H1 (cell line): ENCODE measurements around the gene NMNAT3. TPM values are rescaled to one million over a fixed set of nuclear protein-coding genes. Genes with fewer than 3 reads are reported as not detected.

Experiments
- CTCF ChIA-PET: fragments of 300-600 bp; sonication (Branson Sonifier 250); formaldehyde crosslinking; loops from one replicate; lab custom pipeline; 2021; ENCODE audit not compliant: partially characterized antibody; lab: Charles Lee
- POLR2A ChIA-PET: fragments of 300-600 bp; sonication (Branson Sonifier 250); formaldehyde crosslinking; loops from one replicate; lab custom pipeline; 2021; ENCODE audit warnings: inconsistent platforms; ENCODE audit not compliant: partially characterized antibody; lab: Charles Lee
- DNase-seq, 2 experiments: peaks; one replicate each; pipeline versions ENCODE4 v3.0.0 to v3.0.0-alpha.2; 2010 to 2022; ENCODE audit warnings: low spot score in 2 of 2, low read depth in 1 of 2, mixed read lengths in 1 of 2
- FAIRE-seq: peaks from 2 replicates; lab custom pipeline; 2011; peaks lifted over from hg19 to GRCh38; lab: Jason Lieb, UNC
- H2AFZ ChIP-seq: 2 replicates; pipeline ENCODE4 v1.8.1; 2012; ENCODE audit warnings: low read length, inconsistent platforms
- H2AK5ac ChIP-seq: 2 replicates; pipeline ENCODE4 v1.6.1; 2013; ENCODE audit warnings: low read depth, low read length
- H2BK120ac ChIP-seq: replicated peaks from 2 replicates; pipeline ENCODE3; 2013; ENCODE audit warnings: low read depth, low read length, inconsistent platforms
- H2BK12ac ChIP-seq: 2 replicates; pipeline ENCODE4 v1.6.1; 2013; ENCODE audit warnings: low read depth, low read length
- H2BK15ac ChIP-seq: 2 replicates; pipeline ENCODE4 v1.6.1; 2013; ENCODE audit warnings: low read length
- H2BK20ac ChIP-seq: 2 replicates; pipeline ENCODE4 v1.6.1; 2013; ENCODE audit warnings: low read length
- H2BK5ac ChIP-seq: 2 replicates; pipeline ENCODE4 v1.6.1; 2013; ENCODE audit warnings: low read depth, low read length
- H3K14ac ChIP-seq: 2 replicates; pipeline ENCODE4 v1.6.1; 2013; ENCODE audit warnings: inconsistent platforms; ENCODE audit not compliant: insufficient read length
- H3K18ac ChIP-seq: 2 replicates; pipeline ENCODE4 v1.6.1; 2013; ENCODE audit warnings: low read length; ENCODE audit errors: extremely low read depth
- H3K23ac ChIP-seq: 2 replicates; pipeline ENCODE4 v1.6.1; 2013; ENCODE audit warnings: inconsistent platforms; ENCODE audit not compliant: insufficient read length
- H3K23me2 ChIP-seq: 2 replicates; pipeline ENCODE4 v1.6.1; 2013; ENCODE audit warnings: low read depth, low read length
- H3K27ac ChIP-seq: 2 replicates; pipeline ENCODE4 v1.6.1; 2011; ENCODE audit warnings: low read depth, low read length, inconsistent platforms
- H3K27me3 ChIP-seq, 4 experiments: replicated peaks in 1 of 4; 1 replicate in 1 of 4; 2 replicates in 3 of 4; pipeline versions ENCODE4 v1.6.1 to v1.8.1; 2011 to 2013; ENCODE audit warnings: low read length in 3 of 4, mild to moderate bottlenecking in 3 of 4, inconsistent platforms in 2 of 4, mixed read lengths in 2 of 4, moderate library complexity in 1 of 4; ENCODE audit not compliant: control insufficient read depth in 3 of 4, insufficient read depth in 3 of 4; ENCODE audit errors: extremely low read depth in 1 of 4
- H3K36me3 ChIP-seq, 4 experiments: 2 replicates each; pipeline versions ENCODE4 v1.6.1 to v1.8.1; 2011 to 2013; ENCODE audit warnings: mild to moderate bottlenecking in 4 of 4, low read length in 3 of 4, moderate library complexity in 2 of 4, control low read depth in 1 of 4, inconsistent platforms in 1 of 4; ENCODE audit not compliant: insufficient read depth in 4 of 4, control insufficient read depth in 2 of 4
- H3K4ac ChIP-seq: replicated peaks from 2 replicates; pipeline ENCODE3; 2013; ENCODE audit warnings: low read length, low read depth, mixed read lengths, inconsistent platforms; ENCODE audit not compliant: insufficient read length
- H3K4me1 ChIP-seq, 4 experiments: replicated peaks in 1 of 4; 1 replicate in 1 of 4; 2 replicates in 3 of 4; pipeline versions ENCODE4 v1.6.1 to v1.8.1; 2011 to 2013; ENCODE audit warnings: low read length in 3 of 4, inconsistent platforms in 2 of 4, mixed read lengths in 1 of 4; ENCODE audit not compliant: insufficient read depth in 4 of 4, control insufficient read depth in 3 of 4
- H3K4me2 ChIP-seq, 2 experiments: 2 replicates each; pipeline versions ENCODE4 v1.6.1 to v1.8.1; 2011 to 2013; ENCODE audit warnings: low read depth in 2 of 2, low read length in 2 of 2, control low read depth in 1 of 2, inconsistent platforms in 1 of 2, mild to moderate bottlenecking in 1 of 2; ENCODE audit not compliant: insufficient read depth in 1 of 2
- H3K4me3 ChIP-seq, 4 experiments: fragments of 200-600, 300-600 bp in 1 of 4; sonication (generic), shearing (Covaris generic), sonication (Bioruptor Twin) in 1 of 4; 2 replicates each; pipeline versions ENCODE4 v1.5.1 to v1.8.1; 2011 to 2016; ENCODE audit warnings: low read length in 4 of 4, low read depth in 3 of 4, control low read depth in 2 of 4, inconsistent platforms in 2 of 4, mild to moderate bottlenecking in 2 of 4, mixed read lengths in 1 of 4, moderate library complexity in 1 of 4; ENCODE audit not compliant: insufficient read depth in 2 of 4; ENCODE audit errors: extremely low read depth in 1 of 4
- H3K56ac ChIP-seq: replicated peaks from 2 replicates; pipeline ENCODE3; 2013; ENCODE audit warnings: low read depth, mild to moderate bottlenecking, mixed read lengths, low read length, inconsistent platforms; ENCODE audit not compliant: insufficient read length
- H3K79me1 ChIP-seq: 2 replicates; pipeline ENCODE4 v1.6.1; 2013; ENCODE audit warnings: low read depth, low read length, control low read depth
- H3K79me2 ChIP-seq, 2 experiments: 2 replicates each; pipeline versions ENCODE4 v1.6.1 to v1.8.1; 2012 to 2013; ENCODE audit warnings: low read length in 2 of 2, mild to moderate bottlenecking in 2 of 2, inconsistent platforms in 1 of 2; ENCODE audit not compliant: insufficient read depth in 2 of 2, control insufficient read depth in 1 of 2
- H3K9ac ChIP-seq, 4 experiments: replicated peaks in 1 of 4; 1 replicate in 1 of 4; 2 replicates in 3 of 4; pipeline versions ENCODE4 v1.6.1 to v1.8.1; 2011 to 2013; ENCODE audit warnings: low read depth in 3 of 4, low read length in 3 of 4, control low read depth in 2 of 4, mild to moderate bottlenecking in 2 of 4, moderate library complexity in 2 of 4, inconsistent platforms in 1 of 4; ENCODE audit errors: extremely low read depth in 1 of 4
- H3K9me3 ChIP-seq, 2 experiments: 2 replicates each; pipeline versions ENCODE4 v1.6.1 to v1.8.1; 2012 to 2013; ENCODE audit warnings: mild to moderate bottlenecking in 2 of 2, moderate library complexity in 2 of 2, control low read depth in 1 of 2, inconsistent platforms in 1 of 2, low read depth in 1 of 2, low read length in 1 of 2, mixed read lengths in 1 of 2; ENCODE audit not compliant: insufficient read depth in 2 of 2
- H4K20me1 ChIP-seq, 2 experiments: replicated peaks in 1 of 2; 2 replicates each; pipeline versions ENCODE3 to v1.8.1; 2011 to 2013; ENCODE audit warnings: inconsistent platforms in 2 of 2, low read length in 2 of 2, mild to moderate bottlenecking in 1 of 2; ENCODE audit not compliant: insufficient read depth in 2 of 2, control insufficient read depth in 1 of 2
- H4K5ac ChIP-seq: 2 replicates; pipeline ENCODE4 v1.6.1; 2013; ENCODE audit warnings: low read length, low read depth, mixed read lengths, inconsistent platforms; ENCODE audit not compliant: insufficient read length
- H4K8ac ChIP-seq: 2 replicates; pipeline ENCODE4 v1.8.0; 2013; ENCODE audit warnings: mild to moderate bottlenecking, moderate library complexity, low read length, inconsistent platforms; ENCODE audit not compliant: insufficient read depth; ENCODE audit errors: extremely low read depth
- H4K91ac ChIP-seq: replicated peaks from 2 replicates; pipeline ENCODE3; 2013; ENCODE audit warnings: low read length, mixed read lengths, inconsistent platforms; ENCODE audit not compliant: insufficient read length
- ATF2 ChIP-seq: IDR thresholded peaks from 2 replicates; pipeline ENCODE4 v1.6.1; 2012; ENCODE audit warnings: low read length, inconsistent platforms
- CHD2 ChIP-seq: IDR thresholded peaks from 2 replicates; pipeline ENCODE4 v1.6.1; 2012; ENCODE audit warnings: low read length, improper control_type of control experiment
- EGR1 ChIP-seq: IDR thresholded peaks from 2 replicates; pipeline ENCODE4 v1.6.1; 2011; ENCODE audit warnings: low read depth, low read length, borderline replicate concordance
- EP300 ChIP-seq, 2 experiments: IDR thresholded peaks; 1 replicate in 1 of 2; 2 replicates in 1 of 2; pipeline ENCODE4 v1.6.1; 2011 to 2012; ENCODE audit warnings: low read depth in 2 of 2, low read length in 2 of 2, mild to moderate bottlenecking in 2 of 2, borderline replicate concordance in 1 of 2, inconsistent platforms in 1 of 2, moderate library complexity in 1 of 2
- FOSL1 ChIP-seq: IDR thresholded peaks from 2 replicates; pipeline ENCODE4 v1.6.1; 2011; ENCODE audit warnings: mild to moderate bottlenecking, low read depth, low read length, moderate library complexity; ENCODE audit not compliant: insufficient read depth
- JUN ChIP-seq: IDR thresholded peaks from 2 replicates; pipeline ENCODE4 v1.6.1; 2011; ENCODE audit warnings: low read depth, mild to moderate bottlenecking, improper control_type of control experiment, low read length
- TCF12 ChIP-seq: IDR thresholded peaks from 2 replicates; pipeline ENCODE4 v1.6.1; 2011; ENCODE audit warnings: low read depth, mild to moderate bottlenecking, low read length
- YY1 ChIP-seq: IDR thresholded peaks from 2 replicates; pipeline ENCODE4 v1.6.1; 2011; ENCODE audit warnings: low read depth, mild to moderate bottlenecking, low read length
- ZNF274 ChIP-seq: IDR thresholded peaks from 2 replicates; pipeline ENCODE4 v1.7.0; 2012; ENCODE audit warnings: low read length, borderline replicate concordance; ENCODE audit errors: extremely low read depth
- WGBS, 2 experiments: shearing (Covaris generic) in 1 of 2; methylation state at CpG; one replicate each; pipeline versions ENCODE4 v1.1.6 to v1.1.7; 2013 to 2015; ENCODE audit warnings: low lambda C conversion rate in 2 of 2, mixed read lengths in 2 of 2, inconsistent platforms in 1 of 2, low coverage in 1 of 2, missing lambda C conversion rate in 1 of 2; ENCODE audit not compliant: insufficient replicate concordance in 2 of 2, insufficient coverage in 1 of 2, insufficient read length in 1 of 2; ENCODE audit errors: extremely low coverage in 1 of 2, missing lambda C conversion rate in 1 of 2; 5-methylcytosine and 5-hydroxymethylcytosine counted together
- polyA plus RNA-seq, 7 experiments: library from polyadenylated mRNA; depleted of rRNA in 3 of 7; stranded (reverse) in 5 of 7; unstranded in 2 of 7; fragments of >200 nt in 5 of 7; fragments of 200-250 nt in 2 of 7; gene quantifications; 1 replicate in 5 of 7; 2 replicates in 1 of 7; 4 replicates in 1 of 7; pipeline versions ENCODE4 v1.2.1 to v1.2.3, GENCODE V29; 2011 to 2013; ENCODE audit warnings: missing spikeins in 2 of 7, mixed read lengths in 2 of 7
- total RNA-seq: library from RNA; stranded (reverse); fragmentation: NEBNext Ultra II Directional; extraction: Animal tissue kit (Norgen Biotek cat#: 25700); gene quantifications from 2 replicates; pipeline ENCODE4 v1.2.1, GENCODE V29; 2021
- TF ChIP-seq, protein P1 (sequence below): IDR thresholded peaks from 2 replicates; pipeline ENCODE4 v1.6.1; 2011; ENCODE audit warnings: low read depth, mild to moderate bottlenecking, low read length; ENCODE audit not compliant: insufficient read depth
- TF ChIP-seq, protein P2 (sequence below): IDR thresholded peaks from 2 replicates; pipeline ENCODE4 v1.6.1; 2012; ENCODE audit warnings: inconsistent platforms

Gene NMNAT3
- total and polyA plus RNA-seq, 2 of the 8 experiments (the other 6 are each of a cell fraction or from before 2014, with no cell fraction given): 4.2 to 4.3 TPM

GRCh38 chr3:139586420-139587017, 91.3 kb downstream of the NMNAT3 start:
- H4K8ac ChIP-seq: no peak overlapping the region
- H2BK120ac ChIP-seq: no peak overlapping the region
- H3K79me2 ChIP-seq: no peaks in the 10 kb centered on the region
- H4K91ac ChIP-seq: no peak overlapping the region
- no peaks in the 10 kb centered on the region for H3K9me3 ChIP-seq
- no peak overlapping the region for H3K23ac ChIP-seq
- no peak overlapping the region for H2AK5ac ChIP-seq
- no peaks in the 10 kb centered on the region for H3K27me3 ChIP-seq
- no peaks in the 10 kb centered on the region for H4K20me1 ChIP-seq
- H2AFZ ChIP-seq: no peak overlapping the region
- H3K4me2 ChIP-seq: no peak overlapping the region
- H3K27ac ChIP-seq: no peak overlapping the region
- H3K4me3 ChIP-seq: no peak overlapping the region
- H2BK5ac ChIP-seq: no peak overlapping the region
- TF ChIP-seq FOSL1: no peak
- no peak for TF ChIP-seq ATF2
- TF ChIP-seq, protein P1, sequence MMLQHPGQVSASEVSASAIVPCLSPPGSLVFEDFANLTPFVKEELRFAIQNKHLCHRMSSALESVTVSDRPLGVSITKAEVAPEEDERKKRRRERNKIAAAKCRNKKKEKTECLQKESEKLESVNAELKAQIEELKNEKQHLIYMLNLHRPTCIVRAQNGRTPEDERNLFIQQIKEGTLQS: no peak
- TF ChIP-seq, protein P2, sequence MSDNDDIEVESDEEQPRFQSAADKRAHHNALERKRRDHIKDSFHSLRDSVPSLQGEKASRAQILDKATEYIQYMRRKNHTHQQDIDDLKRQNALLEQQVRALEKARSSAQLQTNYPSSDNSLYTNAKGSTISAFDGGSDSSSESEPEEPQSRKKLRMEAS: no peak
- no peak for TF ChIP-seq YY1
- TF ChIP-seq EP300 (IDR thresholded peaks at IDR 0.05; ENCODE audit: borderline replicate concordance in 1 of 2, low read depth in 2 of 2, low read length in 2 of 2): no peak
- no peak for TF ChIP-seq JUN
- TF ChIP-seq TCF12: no peak
- no peak for TF ChIP-seq EGR1
- no peak for TF ChIP-seq CHD2
- no peak for TF ChIP-seq ZNF274
- TF ChIP-seq, all 59 proteins: peak for 0
- ChIA-PET POLR2A (no interaction called here), CTCF (interaction anchor here (0.9 to 4.0 kb wide), 6 partner anchors 13 to 352 kb away, joined by 3 to 21 read pairs (median 16); no protein-coding TSS in a partner anchor)
- H3K79me1 ChIP-seq: no peaks in the 10 kb centered on the region
- H2BK12ac ChIP-seq: no peak overlapping the region
- no peak overlapping the region for H3K56ac ChIP-seq
- WGBS, 2 experiments: 81% methylated on average over 1 of the region's 1 CpG; no CpG with 5 or more reads in 1 of the 2 experiments
- H3K4me1 ChIP-seq: no peaks in the 10 kb centered on the region
- H3K4ac ChIP-seq: no peak overlapping the region
- DNase-seq (no peak), FAIRE-seq (no peak)
- H2BK20ac ChIP-seq: no peak overlapping the region
- H3K36me3 ChIP-seq: no peaks in the 10 kb centered on the region
- no peak overlapping the region for H4K5ac ChIP-seq
- H2BK15ac ChIP-seq: no peak overlapping the region
- no peaks in the 10 kb centered on the region for H3K23me2 ChIP-seq
- H3K14ac ChIP-seq: no peak overlapping the region
- H3K18ac ChIP-seq: no peak overlapping the region
- H3K9ac ChIP-seq: no peak overlapping the region
